GM18520 (cell line): ENCODE data around the gene PCSK2.

ENCODE experiments used
- ATAC-seq: cut with Tn5 transposase; IDR thresholded peaks from one replicate; pipeline ENCODE4 v1.9.1; 2021; ENCODE audit not compliant: unreplicated experiment

Gene PCSK2

GRCh38 chr20:17503301-17504065 lies 276.6 kb downstream of the PCSK2 start:
- no peak for ATAC-seq

- ATAC-seq, result no peak
Measured at GRCh38 chr20:17504066-17504897, 277.4 kb downstream of the PCSK2 start.

- ATAC-seq, result peak; percentile 43
Measured at GRCh38 chr20:17504898-17505635, 278.2 kb downstream of the PCSK2 start.

GRCh38 chr20:17505636-17506517 lies 279.0 kb downstream of the PCSK2 start:
- ATAC-seq, result no peak

- ATAC-seq, result no peak
Measured at GRCh38 chr20:17507032-17507431, 280.2 kb downstream of the PCSK2 start.

GRCh38 chr20:17507531-17507930 lies 280.7 kb downstream of the PCSK2 start:
- ATAC-seq, result no peak

- ATAC-seq, result no peak
Measured at GRCh38 chr20:17508756-17509155, 281.9 kb downstream of the PCSK2 start.

GRCh38 chr20:17510548-17510947 lies 283.7 kb downstream of the PCSK2 start:
- ATAC-seq, result no peak

GRCh38 chr20:17511401-17511800 lies 284.6 kb downstream of the PCSK2 start:
- no peak for ATAC-seq

- no peak for ATAC-seq
Measured at GRCh38 chr20:17513939-17514338, 287.1 kb downstream of the PCSK2 start.

GRCh38 chr20:17515053-17515452 lies 288.2 kb downstream of the PCSK2 start:
- no peak for ATAC-seq

GRCh38 chr20:17518339-17519052 lies 291.7 kb downstream of the PCSK2 start:
- no peak for ATAC-seq

GRCh38 chr20:17519606-17520285 lies 292.9 kb downstream of the PCSK2 start:
- no peak for ATAC-seq

GRCh38 chr20:17520583-17520982 lies 293.7 kb downstream of the PCSK2 start:
- ATAC-seq, result no peak

- ATAC-seq, result no peak
Measured at GRCh38 chr20:17522528-17522927, 295.7 kb downstream of the PCSK2 start.

- no peak for ATAC-seq
Measured at GRCh38 chr20:17523326-17523725, 296.5 kb downstream of the PCSK2 start.

- ATAC-seq, result no peak
Measured at GRCh38 chr20:17524560-17524959, 297.7 kb downstream of the PCSK2 start.

GRCh38 chr20:17525132-17525531 lies 298.3 kb downstream of the PCSK2 start:
- ATAC-seq, result no peak

GRCh38 chr20:17525650-17526049 lies 298.8 kb downstream of the PCSK2 start:
- no peak for ATAC-seq
